Lower leg skin (tissue), 4 donors: ENCODE measurements around the gene NFE2L2. TPM values are rescaled to one million over a fixed set of nuclear protein-coding genes. Genes with fewer than 3 reads are reported as not detected.

ENCODE experiments used
- DNase-seq, 2 donors: peaks; one replicate each; pipeline ENCODE4 v3.0.0-alpha.2; 2019; ENCODE audit warnings: low spot score in 2 of 2
- H3K4me3 ChIP-seq: fragments of 200-600 bp; sonication (generic); 2 replicates; pipeline ENCODE4 v1.5.1; 2017; ENCODE audit warnings: mild to moderate bottlenecking, low read depth; ENCODE audit not compliant: poor library complexity, severe bottlenecking
- POLR2A ChIP-seq, 2 donors: fragments of 450-650 bp; IDR thresholded peaks; one replicate each; pipeline ENCODE4 v1.6.1; 2016 to 2017; ENCODE audit warnings: antibody characterized with exemption in 2 of 2, mild to moderate bottlenecking in 1 of 2, moderate library complexity in 1 of 2
- WGBS, 2 donors: methylation state at CpG; one replicate each; pipeline ENCODE4 v1.1.5; 2018; 5-methylcytosine and 5-hydroxymethylcytosine counted together
- intact Hi-C: fragments of 100-400 bp; cut with DNase I; formaldehyde crosslinking; loops from one replicate; pipeline ENCODE4 v1.15.0; 2023; ENCODE audit warnings: low total_unique reads
- total RNA-seq, 4 donors: library from RNA; depleted of rRNA; stranded (reverse); fragments of >200 nt; gene quantifications; one replicate each; pipeline ENCODE4 v1.1.0, GENCODE V29; 2016
- TF ChIP-seq, protein P1 (sequence below), 3 donors: fragments of 450-650 bp; IDR thresholded peaks; one replicate each; pipeline ENCODE4 v1.5.1; 2016; ENCODE audit warnings: antibody characterized with exemption in 3 of 3, mild to moderate bottlenecking in 3 of 3, moderate library complexity in 2 of 3

NFE2L2 gene
- total RNA-seq, 4 donors from 2014 or later = 120 to 156 (median 128) TPM

DNA sequence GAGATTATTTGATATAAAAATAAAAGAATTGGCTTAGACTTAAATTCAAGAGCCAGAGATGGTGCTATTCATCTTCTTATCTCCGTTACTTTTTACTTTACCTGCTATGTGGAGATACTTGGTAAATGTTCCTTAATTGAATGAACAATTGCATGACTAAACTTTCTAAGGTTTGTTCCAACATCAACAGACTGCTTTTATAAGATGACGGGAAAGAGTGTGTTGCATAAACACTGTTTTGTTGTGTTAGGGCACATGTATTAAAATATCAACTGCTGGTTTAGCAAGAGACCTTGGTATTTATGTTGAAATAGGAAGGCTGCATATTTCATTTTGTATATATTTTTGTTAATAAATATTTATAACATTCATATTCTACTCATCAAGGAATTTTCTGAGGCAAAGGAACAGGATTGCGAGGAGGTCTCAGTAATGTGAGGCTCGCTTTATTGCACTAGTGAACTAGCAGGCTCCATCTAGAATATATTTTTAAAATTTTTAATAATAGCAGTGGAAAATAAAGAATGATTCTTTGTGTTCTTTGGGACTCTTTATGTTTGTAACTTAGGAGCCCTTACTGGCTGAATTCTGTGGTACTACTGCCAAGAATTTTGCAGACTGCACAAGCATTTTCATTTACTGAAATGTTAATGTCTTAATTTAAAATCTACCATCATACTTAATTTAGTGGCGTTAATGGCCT is 10.7 kb upstream of the NFE2L2 start:
- TF ChIP-seq POLR2A (IDR thresholded peaks at IDR 0.05) = no peak
- TF ChIP-seq, protein P1, sequence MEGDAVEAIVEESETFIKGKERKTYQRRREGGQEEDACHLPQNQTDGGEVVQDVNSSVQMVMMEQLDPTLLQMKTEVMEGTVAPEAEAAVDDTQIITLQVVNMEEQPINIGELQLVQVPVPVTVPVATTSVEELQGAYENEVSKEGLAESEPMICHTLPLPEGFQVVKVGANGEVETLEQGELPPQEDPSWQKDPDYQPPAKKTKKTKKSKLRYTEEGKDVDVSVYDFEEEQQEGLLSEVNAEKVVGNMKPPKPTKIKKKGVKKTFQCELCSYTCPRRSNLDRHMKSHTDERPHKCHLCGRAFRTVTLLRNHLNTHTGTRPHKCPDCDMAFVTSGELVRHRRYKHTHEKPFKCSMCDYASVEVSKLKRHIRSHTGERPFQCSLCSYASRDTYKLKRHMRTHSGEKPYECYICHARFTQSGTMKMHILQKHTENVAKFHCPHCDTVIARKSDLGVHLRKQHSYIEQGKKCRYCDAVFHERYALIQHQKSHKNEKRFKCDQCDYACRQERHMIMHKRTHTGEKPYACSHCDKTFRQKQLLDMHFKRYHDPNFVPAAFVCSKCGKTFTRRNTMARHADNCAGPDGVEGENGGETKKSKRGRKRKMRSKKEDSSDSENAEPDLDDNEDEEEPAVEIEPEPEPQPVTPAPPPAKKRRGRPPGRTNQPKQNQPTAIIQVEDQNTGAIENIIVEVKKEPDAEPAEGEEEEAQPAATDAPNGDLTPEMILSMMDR (IDR thresholded peaks at IDR 0.05) = no peak
- WGBS, 2 donors = 44 to 53% methylated on average over 5 of the region's 5 CpGs

DNA sequence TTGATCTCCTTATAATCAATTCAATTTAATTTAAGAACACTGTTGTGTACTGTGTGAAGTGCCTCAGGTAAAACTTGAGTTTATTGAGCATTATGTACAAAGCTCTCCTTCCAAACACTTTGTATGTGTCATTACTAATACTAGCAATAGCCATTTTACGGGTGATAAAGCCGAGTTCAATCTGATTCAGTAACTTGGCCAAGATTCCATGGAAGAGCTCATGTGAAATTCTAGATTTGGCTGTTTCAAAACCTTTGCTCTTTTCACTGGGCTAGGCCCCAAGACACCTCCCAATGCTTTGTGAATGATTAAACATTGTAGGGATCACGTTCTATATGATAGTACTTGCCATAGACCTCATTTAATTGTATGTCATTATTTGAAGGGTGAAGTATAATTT is 8.9 kb upstream of the NFE2L2 start:
- H3K4me3 ChIP-seq = no peak overlapping the region
- intact Hi-C loops = no loop called here
- DNase-seq = no peak
- TF ChIP-seq, protein P1 (IDR thresholded peaks at IDR 0.05) = no peak
- no peak for TF ChIP-seq POLR2A (IDR thresholded peaks at IDR 0.05)
- 37 to 45% methylated on average over 3 of the region's 3 CpGs for WGBS, 2 donors

More for the DNA sequence above, 10.7 kb upstream of the NFE2L2 start:
- no peak overlapping the region for H3K4me3 ChIP-seq
- intact Hi-C loops = no loop called here
- DNase-seq = no peak

DNA sequence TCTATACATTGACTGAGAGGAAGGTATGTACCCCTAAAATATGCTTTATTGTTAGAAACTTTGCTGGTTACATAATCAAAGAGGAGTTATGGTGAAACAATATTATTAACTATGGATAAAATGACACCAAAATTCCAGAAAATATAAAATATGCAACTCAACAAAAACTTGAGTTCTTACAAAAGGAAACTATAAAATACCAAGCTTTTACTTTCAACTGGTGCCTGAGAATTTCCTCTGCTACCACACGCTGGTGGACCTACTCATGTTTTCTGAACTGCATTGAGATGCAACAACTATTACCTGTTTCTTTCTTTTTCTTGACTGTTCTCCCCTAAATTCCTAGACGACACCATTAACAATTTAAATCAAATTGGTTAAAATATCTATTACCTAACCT is 8.2 kb upstream of the NFE2L2 start:
- H3K4me3 ChIP-seq = no peak overlapping the region
- no peak for DNase-seq
- WGBS, 2 donors = 85 to 91% methylated on average over 2 of the region's 2 CpGs
- intact Hi-C loops = no loop called here
- TF ChIP-seq POLR2A (IDR thresholded peaks at IDR 0.05) = no peak
- TF ChIP-seq, protein P1 (IDR thresholded peaks at IDR 0.05) = no peak

DNA sequence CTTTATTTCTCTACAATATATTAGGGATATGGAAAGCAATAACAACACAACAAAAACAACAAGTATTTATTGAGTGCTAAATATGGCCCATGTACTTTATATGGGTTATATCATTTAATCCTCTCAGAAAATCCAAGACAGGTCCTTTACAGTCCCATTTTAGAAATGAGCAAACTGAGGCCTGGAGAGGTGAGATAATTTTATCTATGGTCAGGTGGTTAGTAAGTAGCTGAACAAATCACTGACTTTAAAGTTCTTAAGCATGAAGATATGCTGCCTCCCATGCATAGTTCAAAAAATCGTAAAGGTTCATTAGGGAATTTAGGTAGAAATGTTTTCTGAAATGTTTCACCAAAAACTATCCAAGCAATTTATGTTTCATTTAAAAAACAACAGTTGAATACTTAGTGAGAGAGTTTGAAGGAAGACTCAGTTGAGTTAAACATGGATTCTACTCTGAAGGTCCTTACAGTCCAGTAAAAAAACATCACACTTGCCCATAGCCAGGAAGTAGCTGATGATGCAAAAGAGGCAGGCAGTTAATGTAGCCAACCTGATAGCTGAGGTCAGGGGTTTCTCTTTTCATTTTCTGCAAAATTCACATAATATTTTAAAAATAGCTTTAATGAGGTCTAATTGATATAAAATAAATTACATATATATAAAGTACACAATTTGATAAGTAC is 7.6 kb upstream of the NFE2L2 start:
- DNase-seq = no peak
- no peak overlapping the region for H3K4me3 ChIP-seq
- no peak for TF ChIP-seq POLR2A (IDR thresholded peaks at IDR 0.05)
- TF ChIP-seq, protein P1 (IDR thresholded peaks at IDR 0.05) = no peak
- WGBS, 2 donors = 96 to 100% methylated on average over 1 of the region's 1 CpG
- intact Hi-C loops = no loop called here

DNA sequence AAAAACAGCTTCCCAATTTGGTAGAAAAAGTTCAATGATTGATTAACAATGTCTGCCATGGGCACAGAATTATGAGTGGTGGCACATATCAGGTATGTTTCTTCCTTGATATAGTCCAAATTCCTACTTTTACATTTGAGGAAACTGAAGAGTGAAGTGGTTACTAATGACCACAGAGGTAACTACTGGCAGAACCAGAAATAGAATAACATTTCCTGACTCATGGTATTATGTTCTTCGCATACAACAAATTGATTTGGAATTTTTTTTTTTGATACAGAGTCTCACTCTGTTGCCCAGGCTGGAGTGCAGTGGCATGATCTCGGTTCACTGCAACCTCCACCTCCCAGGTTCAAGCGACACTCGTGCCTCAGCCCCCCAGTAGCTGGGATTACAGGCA is 6.0 kb upstream of the NFE2L2 start:
- TF ChIP-seq, protein P1 (IDR thresholded peaks at IDR 0.05) = no peak
- TF ChIP-seq POLR2A (IDR thresholded peaks at IDR 0.05) = no peak
- intact Hi-C loops = no loop called here
- no peak overlapping the region for H3K4me3 ChIP-seq
- 76% methylated on average over 4 of the region's 4 CpGs for WGBS, 2 donors
- no peak for DNase-seq
